ENCODE data around the gene UGCG. TPM values are rescaled to one million over a fixed set of nuclear protein-coding genes. Genes with fewer than 3 reads are reported as not detected.

The UGCG gene
- total and polyA plus RNA-seq, 2 of the 4 experiments (the other 2 are of a cell fraction) = 84.2 to 104 TPM

DNA sequence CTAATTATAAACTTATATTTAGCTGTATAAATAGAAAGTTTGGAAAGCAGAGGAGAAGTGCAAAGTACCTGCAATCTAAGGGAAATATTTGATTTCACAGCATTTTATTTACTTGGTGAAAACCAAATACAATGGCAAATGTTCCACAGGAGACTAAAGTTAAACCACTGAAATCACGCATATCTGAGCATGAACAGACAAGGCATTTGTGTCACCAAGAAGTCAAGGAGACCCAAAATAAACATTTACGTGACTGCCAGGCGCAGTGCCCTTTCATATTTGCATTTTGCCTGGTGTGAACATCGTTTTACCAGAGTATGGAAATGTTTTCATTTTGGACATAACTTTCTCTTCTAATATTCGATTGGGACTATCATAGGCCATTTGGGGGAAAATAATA is 20.6 kb downstream of the UGCG start:
- no peak overlapping the region for H2AK5ac ChIP-seq (ENCODE audit: low read depth, low read length)
- H4K20me1 ChIP-seq (ENCODE audit: insufficient read depth, low read length) = peaks cover 89% of the 10 kb centered on the region
- no peak overlapping the region for H2BK20ac ChIP-seq (ENCODE audit: low read depth, low read length)
- no peak overlapping the region for H3K4me3 ChIP-seq (ENCODE audit: insufficient read depth, low read depth, low read length)
- H3K27me3 ChIP-seq (ENCODE audit: control insufficient read depth, insufficient read depth, low read length) = no peaks in the 10 kb centered on the region
- in situ Hi-C loops (cut with MboI; ENCODE audit: low sequenced_read_pairs) (no loop called here), intact Hi-C loops (cut with micrococcal nuclease) (no loop called here), dilution Hi-C loops (cut with HindIII; ENCODE audit: low sequenced_read_pairs, unreplicated experiment) (no loop called here)
- no peak overlapping the region for H3K4ac ChIP-seq (ENCODE audit: low read depth, low read length)
- peak overlapping the region; percentile 31; the same call in 1 of the 2 replicates for H3K4me2 ChIP-seq (ENCODE audit: low read depth, low read length)
- H3K9me3 ChIP-seq (ENCODE audit: control insufficient read depth, insufficient read depth, low read length) = no peaks in the 10 kb centered on the region
- H2BK5ac ChIP-seq (ENCODE audit: low read depth, low read length, poor library complexity, severe bottlenecking) = no peak overlapping the region
- H3K18ac ChIP-seq (ENCODE audit: low read depth, low read length) = no peak overlapping the region
- H2BK15ac ChIP-seq (ENCODE audit: low read depth, low read length) = no peak overlapping the region
- no peak overlapping the region for H4K8ac ChIP-seq (ENCODE audit: low read depth in 2 of 2, low read length in 2 of 2)
- peaks cover 19% of the 10 kb centered on the region for H3K9me1 ChIP-seq (ENCODE audit: insufficient read depth, low read length)
- H3K4me1 ChIP-seq (ENCODE audit: control insufficient read depth, insufficient read depth, low read length) = peaks cover 21% of the 10 kb centered on the region
- no peak for DNase-seq
- H2AFZ ChIP-seq (replicated peaks; ENCODE audit: low read length, poor library complexity) = no peak overlapping the region
- no peak overlapping the region; the same call in 1 of the 2 replicates for H3K23ac ChIP-seq (ENCODE audit: low read depth, low read length)
- ChIA-PET CTCF (no interaction called here), POLR2A (ENCODE audit: unreplicated experiment) (no interaction called here)
- no peak overlapping the region for H3K27ac ChIP-seq (ENCODE audit: insufficient read depth, low read length)
- H3K14ac ChIP-seq (replicated peaks; ENCODE audit: low read depth, low read length) = no peak overlapping the region
- H4K91ac ChIP-seq (ENCODE audit: insufficient read depth, low read depth, low read length) = no peak overlapping the region
- no TSS peak for BruUV-seq (replicated peaks)
- 86% methylated on average over 3 of the region's 5 CpGs; no CpG with 5 or more reads in 1 of the 2 experiments for WGBS, 2 experiments (ENCODE audit: extremely low coverage in 2 of 2, insufficient read length in 1 of 2)
- H3K36me3 ChIP-seq (ENCODE audit: control insufficient read depth, insufficient read depth, low read length) = peaks cover 36% of the 10 kb centered on the region
- ATAC-seq (ENCODE audit: low read depth) = no peak
- no peak for TF ChIP-seq MXI1 (IDR thresholded peaks at IDR 0.05; ENCODE audit: borderline replicate concordance, low read depth, low read length)
- TF ChIP-seq MAZ (IDR thresholded peaks at IDR 0.05; ENCODE audit: borderline replicate concordance, low read depth, low read length) = no peak
- no peak for TF ChIP-seq RAD21 (IDR thresholded peaks at IDR 0.05; ENCODE audit: low read length)
- no peak for TF ChIP-seq POLR2A (IDR thresholded peaks at IDR 0.05; ENCODE audit: low read depth, low read length)
- no peak for TF ChIP-seq RFX5 (IDR thresholded peaks at IDR 0.05; ENCODE audit: low read depth, low read length)
- TF ChIP-seq SMC3 (IDR thresholded peaks at IDR 0.05; ENCODE audit: low read depth, low read length) = no peak
- no peak for TF ChIP-seq RCOR1 (IDR thresholded peaks at IDR 0.05; ENCODE audit: insufficient replicate concordance, low read length)
- TF ChIP-seq CEBPB (IDR thresholded peaks at IDR 0.05; ENCODE audit: low read depth, low read length) = no peak
- no peak for TF ChIP-seq CHD1 (IDR thresholded peaks at IDR 0.05; ENCODE audit: low read depth, low read length)
- no peak for TF ChIP-seq NFE2L2 (IDR thresholded peaks at IDR 0.05; ENCODE audit: low read depth, low read length)
- TF ChIP-seq, protein P1, sequence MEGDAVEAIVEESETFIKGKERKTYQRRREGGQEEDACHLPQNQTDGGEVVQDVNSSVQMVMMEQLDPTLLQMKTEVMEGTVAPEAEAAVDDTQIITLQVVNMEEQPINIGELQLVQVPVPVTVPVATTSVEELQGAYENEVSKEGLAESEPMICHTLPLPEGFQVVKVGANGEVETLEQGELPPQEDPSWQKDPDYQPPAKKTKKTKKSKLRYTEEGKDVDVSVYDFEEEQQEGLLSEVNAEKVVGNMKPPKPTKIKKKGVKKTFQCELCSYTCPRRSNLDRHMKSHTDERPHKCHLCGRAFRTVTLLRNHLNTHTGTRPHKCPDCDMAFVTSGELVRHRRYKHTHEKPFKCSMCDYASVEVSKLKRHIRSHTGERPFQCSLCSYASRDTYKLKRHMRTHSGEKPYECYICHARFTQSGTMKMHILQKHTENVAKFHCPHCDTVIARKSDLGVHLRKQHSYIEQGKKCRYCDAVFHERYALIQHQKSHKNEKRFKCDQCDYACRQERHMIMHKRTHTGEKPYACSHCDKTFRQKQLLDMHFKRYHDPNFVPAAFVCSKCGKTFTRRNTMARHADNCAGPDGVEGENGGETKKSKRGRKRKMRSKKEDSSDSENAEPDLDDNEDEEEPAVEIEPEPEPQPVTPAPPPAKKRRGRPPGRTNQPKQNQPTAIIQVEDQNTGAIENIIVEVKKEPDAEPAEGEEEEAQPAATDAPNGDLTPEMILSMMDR (conservative IDR thresholded peaks at IDR 0.05; ENCODE audit: low read depth, low read length) = no peak
- no peak overlapping the region for H2AK9ac ChIP-seq (replicated peaks; ENCODE audit: low read depth, low read length, poor library complexity)
- H3K79me1 ChIP-seq (ENCODE audit: low read depth in 1 of 2, low read length in 2 of 2) = peaks cover 0 to 62% of the 10 kb centered on the region in 2 experiments; a peak in 2 of 4 replicates
- H4K5ac ChIP-seq (ENCODE audit: low read depth, low read length) = no peak overlapping the region
- no peak overlapping the region for H2BK120ac ChIP-seq (ENCODE audit: low read depth, low read length)
- H3K9ac ChIP-seq (ENCODE audit: low read depth, low read length) = no peak overlapping the region
- no peak overlapping the region for H3K56ac ChIP-seq (ENCODE audit: extremely low read depth, insufficient read depth, low read length)
